Vagina (tissue), 2 donors: ENCODE measurements around the gene GJB2. TPM values are rescaled to one million over a fixed set of nuclear protein-coding genes. Genes with fewer than 3 reads are reported as not detected.

ENCODE experiments used
- DNase-seq, 2 donors: peaks; one replicate each; pipeline ENCODE4 v3.0.0-alpha.2; 2017; ENCODE audit errors: extremely low spot score in 2 of 2
- H3K27ac ChIP-seq: fragments of 200-600 bp; sonication (generic); one replicate; pipeline ENCODE4 v1.5.1; 2019
- H3K27me3 ChIP-seq: fragments of 200-600 bp; sonication (generic); one replicate; pipeline ENCODE4 v1.5.1; 2019
- H3K36me3 ChIP-seq, 2 donors: fragments of 200-600 bp; sonication (generic); one replicate each; pipeline ENCODE4 v1.5.1; 2017 to 2019
- H3K4me1 ChIP-seq: fragments of 200-600 bp; sonication (generic); one replicate; pipeline ENCODE4 v1.5.1; 2019
- H3K4me3 ChIP-seq, 2 donors: fragments of 200-600 bp; sonication (generic); 1 replicate in 1 of 2; 2 replicates in 1 of 2; pipeline ENCODE4 v1.5.1; 2016 to 2019
- H3K9me3 ChIP-seq: fragments of 200-600 bp; sonication (generic); one replicate; pipeline ENCODE4 v1.5.1; 2019
- POLR2A ChIP-seq, 2 donors: fragments of 450-650 bp; IDR thresholded peaks; one replicate each; pipeline ENCODE4 v1.6.1; 2017; ENCODE audit warnings: antibody characterized with exemption in 2 of 2, mild to moderate bottlenecking in 2 of 2, moderate library complexity in 2 of 2
- POLR2AphosphoS5 ChIP-seq, 2 donors: sonication (generic); formaldehyde crosslinking; IDR thresholded peaks; one replicate each; pipeline ENCODE4 v1.9.0; 2017; ENCODE audit warnings: antibody characterized with exemption in 2 of 2, mild to moderate bottlenecking in 2 of 2, low read depth in 1 of 2; ENCODE audit not compliant: insufficient read depth in 1 of 2
- intact Hi-C: fragments of 100-400 bp; cut with DNase I; formaldehyde crosslinking; loops from one replicate; pipeline ENCODE4 v1.15.1; 2023
- total RNA-seq: library from RNA; depleted of rRNA; stranded (reverse); fragments of >200 nt; gene quantifications from one replicate; pipeline ENCODE4 v1.2.3, GENCODE V29; 2016
- TF ChIP-seq, protein P1 (sequence below), 3 experiments: fragments of 450-650 bp in 2 of 3; fragments of 200-600 bp in 1 of 3; sonication (generic) in 1 of 3; IDR thresholded peaks; one replicate each; pipeline ENCODE4 v1.5.1; 2017 to 2019; ENCODE audit warnings: antibody characterized with exemption in 3 of 3, mild to moderate bottlenecking in 2 of 3, moderate library complexity in 2 of 3

Gene GJB2
- total RNA-seq, 1 donor from 2014 or later: 217 TPM

DNA sequence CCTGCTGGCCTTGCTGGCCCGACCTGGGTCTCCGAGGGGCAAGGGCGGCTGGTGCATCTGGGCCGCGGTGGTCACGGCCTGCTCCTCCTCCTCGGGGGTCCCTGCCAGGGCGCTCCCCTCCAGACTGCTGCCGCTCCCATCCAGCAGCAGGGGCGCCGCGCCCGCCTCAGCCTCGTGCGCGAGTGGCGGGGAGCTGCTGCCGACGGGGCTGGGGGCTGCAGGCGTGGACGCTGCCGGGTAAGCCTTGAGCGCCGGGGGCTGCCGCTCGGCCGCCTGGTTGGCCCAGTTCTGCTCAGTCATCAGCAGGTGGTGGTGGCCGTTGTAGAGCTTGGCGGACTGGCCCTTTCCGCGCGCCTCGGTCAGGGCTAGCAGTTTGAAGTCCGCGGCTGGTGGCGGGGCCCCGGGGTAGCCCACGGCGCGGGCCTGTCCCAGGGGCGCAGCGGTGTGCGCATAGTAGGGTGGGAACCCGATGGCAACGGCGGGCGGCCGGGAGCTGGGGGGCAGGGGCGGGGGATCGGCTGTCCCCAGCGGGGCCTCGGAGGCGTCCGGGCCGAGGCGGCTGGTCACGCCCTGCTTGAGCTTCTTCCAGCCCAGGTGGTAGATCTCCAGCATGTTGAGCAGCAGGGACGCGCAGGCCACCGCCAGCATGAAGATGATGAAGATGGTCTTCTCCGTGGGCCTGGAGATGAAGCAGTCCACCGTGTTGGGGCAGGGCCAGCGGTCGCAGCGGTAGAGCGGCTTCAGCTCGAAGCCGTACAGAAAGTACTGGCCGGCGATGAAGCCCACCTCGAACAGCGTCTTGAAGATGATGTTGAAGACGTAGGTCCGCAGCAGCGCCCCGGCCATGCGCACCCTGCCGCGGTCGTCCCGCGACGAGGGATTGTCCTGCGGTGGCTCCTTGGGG, 50.5 kb downstream of the GJB2 start:
- H3K27me3 ChIP-seq: no peaks in the 10 kb centered on the region
- H3K4me3 ChIP-seq: no peak overlapping the region
- no peak overlapping the region for H3K27ac ChIP-seq
- H3K9me3 ChIP-seq: no peaks in the 10 kb centered on the region
- DNase-seq: peak in 1 of 2 donors; percentile 49
- H3K4me1 ChIP-seq: peaks cover 6% of the 10 kb centered on the region
- no peaks in the 10 kb centered on the region for H3K36me3 ChIP-seq
- no peak for TF ChIP-seq POLR2AphosphoS5 (IDR thresholded peaks at IDR 0.05; ENCODE audit: insufficient read depth in 1 of 2, low read depth in 1 of 2)
- TF ChIP-seq, protein P1, sequence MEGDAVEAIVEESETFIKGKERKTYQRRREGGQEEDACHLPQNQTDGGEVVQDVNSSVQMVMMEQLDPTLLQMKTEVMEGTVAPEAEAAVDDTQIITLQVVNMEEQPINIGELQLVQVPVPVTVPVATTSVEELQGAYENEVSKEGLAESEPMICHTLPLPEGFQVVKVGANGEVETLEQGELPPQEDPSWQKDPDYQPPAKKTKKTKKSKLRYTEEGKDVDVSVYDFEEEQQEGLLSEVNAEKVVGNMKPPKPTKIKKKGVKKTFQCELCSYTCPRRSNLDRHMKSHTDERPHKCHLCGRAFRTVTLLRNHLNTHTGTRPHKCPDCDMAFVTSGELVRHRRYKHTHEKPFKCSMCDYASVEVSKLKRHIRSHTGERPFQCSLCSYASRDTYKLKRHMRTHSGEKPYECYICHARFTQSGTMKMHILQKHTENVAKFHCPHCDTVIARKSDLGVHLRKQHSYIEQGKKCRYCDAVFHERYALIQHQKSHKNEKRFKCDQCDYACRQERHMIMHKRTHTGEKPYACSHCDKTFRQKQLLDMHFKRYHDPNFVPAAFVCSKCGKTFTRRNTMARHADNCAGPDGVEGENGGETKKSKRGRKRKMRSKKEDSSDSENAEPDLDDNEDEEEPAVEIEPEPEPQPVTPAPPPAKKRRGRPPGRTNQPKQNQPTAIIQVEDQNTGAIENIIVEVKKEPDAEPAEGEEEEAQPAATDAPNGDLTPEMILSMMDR (IDR thresholded peaks at IDR 0.05): no peak
- no peak for TF ChIP-seq POLR2A (IDR thresholded peaks at IDR 0.05)
- intact Hi-C loops: no loop called here

DNA sequence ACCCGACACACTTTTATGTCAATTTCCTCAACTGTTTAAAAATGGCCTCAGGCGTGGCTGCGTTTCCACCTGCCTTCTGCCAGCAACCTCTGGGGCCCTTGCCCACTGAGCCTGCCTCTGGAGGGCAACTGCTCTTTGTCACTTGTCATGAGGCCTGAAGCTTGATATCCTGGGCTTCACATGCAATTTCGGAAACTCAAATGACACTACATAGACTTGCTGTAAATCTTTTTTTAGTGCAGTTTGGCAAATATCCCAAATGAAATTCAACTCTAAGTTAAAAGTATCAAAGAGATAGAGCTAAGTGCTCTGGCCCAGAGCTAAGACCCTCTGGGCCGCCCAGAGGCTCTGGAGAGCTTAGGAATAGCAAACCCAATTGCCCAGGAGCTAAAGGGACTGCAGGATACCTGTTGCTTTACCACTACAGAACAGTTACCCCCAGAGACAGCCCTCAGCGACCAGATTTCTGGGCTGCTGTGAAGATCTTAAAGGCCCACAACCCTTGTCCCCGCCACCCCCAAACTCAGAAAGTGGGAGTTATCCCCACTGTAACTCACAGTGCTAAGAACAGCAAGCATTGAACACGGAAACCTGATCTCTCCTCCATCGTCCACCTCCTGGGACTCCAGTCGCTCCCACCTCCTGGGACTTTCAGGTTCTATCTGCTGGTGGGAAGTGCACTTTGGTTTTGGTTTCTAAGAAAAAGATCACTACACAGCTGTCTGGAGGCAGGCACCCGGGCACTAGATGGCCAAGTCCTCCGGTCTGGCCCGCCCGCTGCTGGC, 51.3 kb downstream of the GJB2 start:
- no peaks in the 10 kb centered on the region for H3K27me3 ChIP-seq
- no peaks in the 10 kb centered on the region for H3K36me3 ChIP-seq
- intact Hi-C loops: no loop called here
- DNase-seq: peak in 1 of 2 donors; percentile 44
- H3K4me1 ChIP-seq: peaks cover 13% of the 10 kb centered on the region
- no peak overlapping the region for H3K27ac ChIP-seq
- TF ChIP-seq POLR2A (IDR thresholded peaks at IDR 0.05): no peak
- TF ChIP-seq, protein P1 (IDR thresholded peaks at IDR 0.05): no peak
- no peak for TF ChIP-seq POLR2AphosphoS5 (IDR thresholded peaks at IDR 0.05; ENCODE audit: insufficient read depth in 1 of 2, low read depth in 1 of 2)
- H3K4me3 ChIP-seq: no peak overlapping the region
- no peaks in the 10 kb centered on the region for H3K9me3 ChIP-seq

DNA sequence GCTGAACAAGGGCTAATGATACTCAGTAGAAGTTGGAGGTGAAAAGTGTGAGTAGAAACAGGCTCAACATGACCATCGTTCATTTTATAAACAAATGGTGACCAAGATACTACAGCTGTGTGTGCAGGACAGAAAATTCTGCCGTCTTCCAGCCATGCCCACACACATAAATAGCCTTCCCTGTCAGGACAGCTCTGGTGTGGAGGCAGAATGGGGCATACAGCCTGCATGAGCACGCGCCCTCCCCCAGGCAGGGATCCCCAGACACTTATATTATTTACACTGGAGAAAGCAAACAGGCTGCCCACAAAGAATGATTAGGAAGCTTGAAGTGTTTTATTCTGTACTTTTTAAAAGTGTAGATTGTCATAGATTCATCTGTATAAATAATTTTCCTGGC, 52.3 kb downstream of the GJB2 start:
- H3K27ac ChIP-seq: no peak overlapping the region
- no peak overlapping the region for H3K4me3 ChIP-seq
- intact Hi-C loops: no loop called here
- peaks cover 13% of the 10 kb centered on the region for H3K4me1 ChIP-seq
- TF ChIP-seq POLR2AphosphoS5 (IDR thresholded peaks at IDR 0.05; ENCODE audit: insufficient read depth in 1 of 2, low read depth in 1 of 2) (no peak), POLR2A (IDR thresholded peaks at IDR 0.05) (no peak)
- TF ChIP-seq, protein P1 (IDR thresholded peaks at IDR 0.05): no peak
- DNase-seq: peak in 1 of 2 donors; percentile 54
- no peaks in the 10 kb centered on the region for H3K27me3 ChIP-seq
- H3K36me3 ChIP-seq: no peaks in the 10 kb centered on the region
- no peaks in the 10 kb centered on the region for H3K9me3 ChIP-seq

DNA sequence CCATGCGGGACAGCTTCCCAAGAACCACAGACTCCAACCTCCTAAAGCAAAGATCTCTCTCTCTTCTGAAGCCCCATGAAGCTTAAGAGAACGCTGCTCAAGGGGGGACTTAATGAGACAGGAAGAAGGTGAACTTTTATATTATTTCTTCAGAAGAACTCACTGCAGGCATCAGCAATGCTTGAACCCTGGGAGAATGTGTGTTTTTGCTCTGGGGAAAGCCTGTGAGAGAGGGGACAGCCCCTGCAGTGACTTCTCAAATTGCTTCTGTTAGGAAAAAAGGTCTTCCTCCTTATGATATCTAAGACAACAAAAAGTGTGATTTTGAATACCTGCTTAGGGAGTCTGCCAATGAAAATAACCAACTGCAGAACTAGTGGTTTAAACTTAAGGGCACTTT, 54.9 kb downstream of the GJB2 start:
- no peaks in the 10 kb centered on the region for H3K36me3 ChIP-seq
- no peaks in the 10 kb centered on the region for H3K27me3 ChIP-seq
- H3K4me1 ChIP-seq: peaks cover 13% of the 10 kb centered on the region
- H3K27ac ChIP-seq: no peak overlapping the region
- H3K9me3 ChIP-seq: no peaks in the 10 kb centered on the region
- TF ChIP-seq POLR2A (IDR thresholded peaks at IDR 0.05): no peak
- no peak for TF ChIP-seq POLR2AphosphoS5 (IDR thresholded peaks at IDR 0.05; ENCODE audit: insufficient read depth in 1 of 2, low read depth in 1 of 2)
- TF ChIP-seq, protein P1 (IDR thresholded peaks at IDR 0.05): no peak
- peak in 1 of 2 donors; percentile 27 for DNase-seq
- no peak overlapping the region for H3K4me3 ChIP-seq
- intact Hi-C loops: no loop called here

Other genes starting within 250 kb of the GJB2 start
- 80.8 TPM for gene ZMYM2, start 234.2 kb downstream of the GJB2 start, total RNA-seq
- not detected for gene GJA3, start 31.9 kb downstream of the GJB2 start, total RNA-seq
- gene GJB6, start 39.4 kb upstream of the GJB2 start, total RNA-seq: 121 TPM